Kidney (tissue), 14 donors: ENCODE data around the gene DDAH1. TPM values are rescaled to one million over a fixed set of nuclear protein-coding genes. Genes with fewer than 3 reads are reported as not detected.

ENCODE experiments used
- DNase-seq, 5 donors: peaks; one replicate each; pipeline ENCODE4 v3.0.0-alpha.2; 2013 to 2020
- FAIRE-seq: peaks from 2 replicates; lab custom pipeline; 2012; peaks lifted over from hg19 to GRCh38; lab: Jason Lieb, UNC
- H3K27ac ChIP-seq, 2 donors: one replicate each; pipeline ENCODE4 v1.7.0; 2013; ENCODE audit warnings: low read depth in 2 of 2, low read length in 2 of 2, inconsistent platforms in 1 of 2
- H3K27me3 ChIP-seq: one replicate; pipeline ENCODE4 v1.7.1; 2013; ENCODE audit warnings: low read length, inconsistent platforms; ENCODE audit not compliant: control insufficient read depth, insufficient read depth
- H3K36me3 ChIP-seq, 3 donors: one replicate each; pipeline versions ENCODE4 v1.7.0 to v1.7.1; 2013; ENCODE audit warnings: low read length in 3 of 3, control low read depth in 1 of 3, inconsistent platforms in 1 of 3; ENCODE audit not compliant: insufficient read depth in 3 of 3, control insufficient read depth in 2 of 3
- H3K4me1 ChIP-seq, 3 donors: one replicate each; pipeline versions ENCODE4 v1.7.0 to v1.7.1; 2013; ENCODE audit warnings: low read length in 3 of 3, inconsistent platforms in 1 of 3, low read depth in 1 of 3; ENCODE audit not compliant: control insufficient read depth in 2 of 3, insufficient read depth in 2 of 3
- H3K4me3 ChIP-seq, 3 donors: one replicate each; pipeline versions ENCODE4 v1.7.0 to v1.8.1; 2013; ENCODE audit warnings: low read length in 3 of 3, control low read depth in 1 of 3, inconsistent platforms in 1 of 3
- H3K9ac ChIP-seq, 3 donors: one replicate each; pipeline versions ENCODE4 v1.7.0 to v1.7.1; 2013; ENCODE audit warnings: low read length in 3 of 3, control low read depth in 1 of 3, inconsistent platforms in 1 of 3
- H3K9me3 ChIP-seq, 3 donors: one replicate each; pipeline versions ENCODE4 v1.7.0 to v1.7.1; 2013; ENCODE audit warnings: low read length in 3 of 3, control low read depth in 1 of 3, inconsistent platforms in 1 of 3; ENCODE audit not compliant: control insufficient read depth in 2 of 3, insufficient read depth in 1 of 3
- CTCF ChIP-seq: IDR thresholded peaks from 3 replicates; pipeline ENCODE4 v1.5.1; 2012; ENCODE audit warnings: mild to moderate bottlenecking, moderate library complexity, borderline replicate concordance; ENCODE audit not compliant: insufficient read depth; ENCODE audit errors: extremely low read depth
- intact Hi-C: fragments of 100-400 bp; cut with DNase I; formaldehyde crosslinking; loops from one replicate; pipeline ENCODE4 v1.11.1; 2022
- polyA plus RNA-seq: library from polyadenylated mRNA; stranded (reverse); fragments of 350-450 nt; fragmentation: Illumina TruSeq; extraction: RNeasy Lipid Tissue Mini Kit (QIAGEN cat#74804); gene quantifications from one replicate; pipeline ENCODE4 v1.2.3, GENCODE V29; 2014; ENCODE audit warnings: low read depth, low replicate concordance; ENCODE audit not compliant: insufficient read depth
- total RNA-seq: library from RNA; stranded (reverse); fragmentation: NEBNext Ultra II Directional; extraction: Animal tissue kit (Norgen Biotek cat#: 25700); gene quantifications from one replicate; pipeline ENCODE4 v1.2.1, GENCODE V29; 2021
- donor health status: control.
- donor health status: control.
- donor health status: control.
- donor health status: control.
- donor health status: control.
- donor health status: DM: yes; HTN: yes; CAD: no.
- donor health status: Normal renal cell carcinoma (clear cell type).

DDAH1 gene
- total and polyA plus RNA-seq, 2 donors from 2014 or later, result 73.1 to 98.9 TPM

DNA sequence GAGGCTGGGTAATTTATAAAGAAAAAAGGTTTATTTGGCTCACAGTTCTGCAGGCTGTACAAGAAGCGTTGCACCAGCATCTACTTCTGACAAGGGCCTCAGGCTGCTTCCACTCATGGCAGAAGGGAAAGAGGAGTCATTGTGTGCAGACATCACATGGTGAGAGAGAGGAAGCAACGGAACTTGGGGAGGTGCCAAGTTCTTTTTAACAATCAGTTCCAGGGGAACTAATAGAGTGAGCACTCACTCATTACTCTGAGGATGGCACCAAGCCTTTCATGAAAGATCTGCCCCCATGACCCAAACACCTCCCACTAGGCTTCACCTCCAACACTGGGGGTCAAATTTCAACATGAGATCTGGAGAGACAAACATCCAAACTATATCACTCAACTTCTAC is 77.2 kb downstream of the DDAH1 start:
- Histone ChIP-seq H3K9me3 (peaks cover 0 to 4% (median 1%) of the 10 kb centered on the region in 3 donors), H3K27ac (no peak overlapping the region), H3K36me3 (no peaks in the 10 kb centered on the region), H3K4me3 (no peak overlapping the region), H3K27me3 (no peaks in the 10 kb centered on the region), H3K4me1 (no peaks in the 10 kb centered on the region), H3K9ac (no peak overlapping the region)
- DNase-seq (no peak), FAIRE-seq (no peak)
- TF ChIP-seq CTCF, result no peak
- intact Hi-C loops, result no loop called here

- TF ChIP-seq CTCF, result no peak
- no peak for FAIRE-seq
These were observed 78.8 kb downstream of the DDAH1 start for GRCh38 chr1:85386068-85386722.

DNA sequence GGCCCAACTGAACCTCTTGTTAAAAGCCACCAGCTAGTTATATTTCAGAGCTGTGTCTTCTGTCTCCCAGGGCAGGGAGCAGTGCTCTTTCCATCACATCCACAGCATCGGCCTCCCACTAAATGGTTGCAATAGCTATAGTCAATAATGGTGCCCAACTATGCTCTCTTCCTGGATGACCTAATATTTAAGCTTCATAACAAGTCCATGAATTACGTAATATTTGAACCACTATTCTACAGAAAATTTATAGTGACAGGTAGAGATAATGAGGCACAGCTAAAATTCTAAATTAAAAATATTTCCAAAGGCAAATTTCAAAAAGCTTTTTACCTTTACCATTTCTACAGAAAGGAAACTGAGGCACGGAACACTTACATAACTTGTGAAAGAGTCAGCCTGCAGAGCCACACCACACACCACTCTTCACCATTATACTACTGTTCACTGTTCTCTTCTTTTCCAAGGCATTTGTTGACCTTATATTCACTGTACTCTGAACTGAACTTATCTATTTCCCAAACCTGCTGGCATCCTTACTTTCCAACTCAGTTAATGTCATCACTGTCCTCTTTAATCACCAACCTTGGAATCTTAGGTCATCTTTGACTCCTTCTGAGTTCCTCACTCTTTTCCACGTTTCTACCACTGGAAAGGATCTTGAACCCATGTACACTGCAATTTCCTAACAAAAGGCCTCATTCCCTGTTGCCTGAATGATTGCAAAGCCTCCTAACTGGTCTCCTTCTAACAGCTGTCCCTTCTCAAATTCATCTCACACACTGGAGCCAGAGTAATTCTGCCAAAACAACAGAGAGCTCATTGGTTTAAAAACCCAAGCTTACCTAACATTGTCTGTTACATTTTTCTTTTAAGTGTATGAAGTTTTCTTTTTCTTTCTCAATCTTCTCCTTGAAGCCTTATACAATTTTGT is 85.5 kb downstream of the DDAH1 start:
- Histone ChIP-seq H3K27ac (no peak overlapping the region), H3K4me3 (no peak overlapping the region), H3K36me3 (no peaks in the 10 kb centered on the region), H3K27me3 (no peaks in the 10 kb centered on the region), H3K9ac (no peak overlapping the region), H3K4me1 (peaks cover 0 to 16% (median 2%) of the 10 kb centered on the region in 3 donors), H3K9me3 (peaks cover 0 to 7% (median 0%) of the 10 kb centered on the region in 3 donors)
- TF ChIP-seq CTCF, result no peak
- DNase-seq, result peak in 1 of 5 donors; percentile 75
- no peak for FAIRE-seq
- intact Hi-C loops, result no loop called here

More at GRCh38 chr1:85386068-85386722, 78.8 kb downstream of the DDAH1 start:
- no peaks in the 10 kb centered on the region for H3K4me1 ChIP-seq
- no peaks in the 10 kb centered on the region for H3K27me3 ChIP-seq
- H3K9ac ChIP-seq, result no peak overlapping the region
- intact Hi-C loops, result no loop called here
- DNase-seq, result no peak
- no peak overlapping the region for H3K27ac ChIP-seq
- H3K4me3 ChIP-seq, result no peak overlapping the region
- H3K36me3 ChIP-seq, result no peaks in the 10 kb centered on the region
- peaks cover 0 to 7% (median 4%) of the 10 kb centered on the region in 3 donors for H3K9me3 ChIP-seq
